Activated naive CD8-positive, alpha-beta T cell treated with anti-CD3 and anti-CD28 coated beads for 36 hours (primary cell): Measurements from ENCODE around the gene JMY. TPM values are rescaled to one million over a fixed set of nuclear protein-coding genes. Genes with fewer than 3 reads are reported as not detected.
"Not testable (repeated sequence)": the region's sequence is repeated elsewhere in the genome, so short reads cannot be mapped to it uniquely, and the experiment has no call there.

Experiments
- DNase-seq: peaks from one replicate; pipeline ENCODE4 v3.0.0; 2021
- H3K27ac Mint-ChIP-seq: one replicate; pipeline ENCODE4 v1.8.0; 2022; ENCODE audit warnings: mild to moderate bottlenecking, moderate library complexity, mixed read lengths
- H3K27me3 Mint-ChIP-seq: one replicate; pipeline ENCODE4 v1.8.0; 2022; ENCODE audit warnings: mild to moderate bottlenecking, mixed read lengths
- H3K36me3 Mint-ChIP-seq: one replicate; pipeline ENCODE4 v1.8.0; 2021; ENCODE audit warnings: mild to moderate bottlenecking, mixed read lengths
- H3K4me1 Mint-ChIP-seq: one replicate; pipeline ENCODE4 v1.8.0; 2021; ENCODE audit warnings: mixed read lengths
- H3K4me3 Mint-ChIP-seq: one replicate; pipeline ENCODE4 v1.8.0; 2022; ENCODE audit warnings: mild to moderate bottlenecking, moderate library complexity, mixed read lengths
- H3K9me3 Mint-ChIP-seq: one replicate; pipeline ENCODE4 v1.8.0; 2022; ENCODE audit warnings: mixed read lengths
- total RNA-seq, 2 experiments: library from RNA; stranded (reverse); gene quantifications; one replicate each; pipeline ENCODE4 v1.2.3, GENCODE V29; 2021

JMY gene
- total RNA-seq, 2 experiments from 2014 or later, result 4.3 to 4.6 TPM

- H3K9me3 Mint-ChIP-seq, result no peaks in the 10 kb centered on the region
- H3K27ac Mint-ChIP-seq, result no peak overlapping the region
- H3K4me1 Mint-ChIP-seq, result no peaks in the 10 kb centered on the region
- no peak overlapping the region for H3K4me3 Mint-ChIP-seq
- DNase-seq, result no peak
- no peaks in the 10 kb centered on the region for H3K27me3 Mint-ChIP-seq
- H3K36me3 Mint-ChIP-seq, result peaks cover 2% of the 10 kb centered on the region
Observed at GRCh38 chr5:79227484-79228025, 8.4 kb upstream of the JMY start.

DNA sequence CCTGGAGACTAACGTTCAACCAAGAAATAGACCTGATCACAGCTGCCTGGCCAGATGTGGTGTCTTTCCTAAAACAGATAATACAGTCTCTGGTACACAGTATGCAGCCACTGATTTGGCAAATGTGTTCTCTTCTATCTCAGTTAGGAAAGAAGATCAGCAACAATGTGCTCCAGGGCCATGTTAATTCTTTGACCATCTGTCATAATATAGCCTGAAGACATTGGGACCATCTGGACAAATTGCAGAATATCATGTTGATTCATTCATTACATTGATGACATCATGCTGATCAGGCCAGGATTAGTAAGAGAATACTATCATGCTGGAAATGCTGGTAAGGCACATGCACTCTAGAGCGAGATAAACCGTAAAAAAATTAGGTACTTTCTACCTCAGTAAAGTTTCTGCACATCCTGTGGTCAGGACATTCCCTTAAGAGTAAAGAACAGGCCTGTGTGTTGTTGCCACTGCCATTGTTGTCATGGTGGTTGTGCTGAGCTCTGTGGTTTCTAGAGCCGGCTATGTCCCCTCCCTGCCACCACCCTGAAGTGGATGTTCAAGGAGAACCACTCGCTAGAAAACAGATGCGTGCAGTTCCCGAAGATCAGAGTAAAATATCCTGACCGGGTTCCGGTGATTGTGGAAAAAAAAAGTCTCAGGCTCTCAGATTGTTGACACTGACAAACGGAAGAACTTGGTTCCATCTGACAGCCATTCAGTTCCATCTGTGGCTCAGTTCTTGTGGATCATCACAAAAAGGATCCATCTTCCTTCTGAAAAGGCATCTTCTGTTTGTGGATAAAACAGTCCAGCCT lies 6.4 kb upstream of the JMY start:
- Mint-ChIP-seq H3K9me3 (no peaks in the 10 kb centered on the region), H3K4me1 (no peaks in the 10 kb centered on the region), H3K36me3 (peaks cover 2% of the 10 kb centered on the region), H3K4me3 (no peak overlapping the region), H3K27me3 (no peaks in the 10 kb centered on the region), H3K27ac (peak overlapping the region; percentile 11)
- peak; percentile 6 for DNase-seq

DNA sequence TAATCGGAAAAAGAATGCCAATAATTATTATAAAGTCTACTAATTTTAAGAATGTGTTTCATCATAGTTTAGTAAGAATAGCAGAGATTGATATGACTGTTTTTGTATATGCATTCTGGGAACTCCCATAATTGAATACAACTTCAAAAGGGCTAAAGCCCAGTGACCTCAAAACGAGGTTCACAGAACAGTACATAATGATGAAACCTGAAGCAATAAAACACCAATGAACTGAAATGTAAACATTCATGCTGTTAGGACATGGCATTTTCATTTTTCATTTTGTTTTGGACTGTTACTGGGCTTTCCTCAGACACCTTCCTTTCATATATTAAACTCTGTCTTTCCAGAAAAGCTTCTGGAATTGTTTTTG lies 684 bp upstream of the JMY start:
- DNase-seq, result no peak

DNA sequence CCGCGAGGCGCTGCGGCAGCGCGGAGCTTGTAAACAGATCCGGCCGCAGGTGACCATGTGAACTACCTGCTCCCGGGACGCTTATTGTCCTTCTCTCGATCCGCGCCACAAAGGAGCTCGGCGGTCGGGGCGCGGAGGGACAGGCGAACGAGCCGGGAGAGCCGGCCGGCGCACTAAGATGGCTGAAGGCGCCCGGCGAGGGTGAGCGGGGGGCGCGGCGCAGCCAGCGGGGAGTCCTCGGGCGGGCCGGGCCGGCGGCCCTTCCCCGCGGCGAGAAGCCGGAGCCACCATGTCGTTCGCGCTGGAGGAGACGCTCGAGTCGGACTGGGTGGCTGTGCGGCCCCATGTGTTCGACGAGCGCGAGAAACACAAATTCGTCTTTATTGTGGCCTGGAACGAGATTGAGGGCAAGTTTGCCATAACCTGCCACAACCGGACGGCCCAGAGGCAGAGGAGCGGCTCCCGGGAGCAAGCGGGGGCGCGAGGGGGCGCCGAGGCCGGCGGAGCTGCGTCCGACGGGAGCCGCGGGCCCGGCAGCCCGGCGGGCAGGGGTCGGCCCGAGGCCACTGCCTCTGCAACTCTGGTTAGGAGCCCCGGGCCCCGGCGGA lies 535 bp downstream of the JMY start:
- Mint-ChIP-seq H3K27ac (peak overlapping the region; percentile 86), H3K36me3 (peaks cover 3% of the 10 kb centered on the region)
- DNase-seq, result peak; percentile 51

More for the DNA sequence above, 684 bp upstream of the JMY start:
- peak overlapping the region; percentile 93 for H3K27ac Mint-ChIP-seq
- no peaks in the 10 kb centered on the region for H3K9me3 Mint-ChIP-seq
- H3K4me1 Mint-ChIP-seq, result peaks cover 16% of the 10 kb centered on the region
- H3K27me3 Mint-ChIP-seq, result no peaks in the 10 kb centered on the region
- H3K4me3 Mint-ChIP-seq, result peak overlapping the region; percentile 88
- H3K36me3 Mint-ChIP-seq, result peaks cover under 1% of the 10 kb centered on the region

DNA sequence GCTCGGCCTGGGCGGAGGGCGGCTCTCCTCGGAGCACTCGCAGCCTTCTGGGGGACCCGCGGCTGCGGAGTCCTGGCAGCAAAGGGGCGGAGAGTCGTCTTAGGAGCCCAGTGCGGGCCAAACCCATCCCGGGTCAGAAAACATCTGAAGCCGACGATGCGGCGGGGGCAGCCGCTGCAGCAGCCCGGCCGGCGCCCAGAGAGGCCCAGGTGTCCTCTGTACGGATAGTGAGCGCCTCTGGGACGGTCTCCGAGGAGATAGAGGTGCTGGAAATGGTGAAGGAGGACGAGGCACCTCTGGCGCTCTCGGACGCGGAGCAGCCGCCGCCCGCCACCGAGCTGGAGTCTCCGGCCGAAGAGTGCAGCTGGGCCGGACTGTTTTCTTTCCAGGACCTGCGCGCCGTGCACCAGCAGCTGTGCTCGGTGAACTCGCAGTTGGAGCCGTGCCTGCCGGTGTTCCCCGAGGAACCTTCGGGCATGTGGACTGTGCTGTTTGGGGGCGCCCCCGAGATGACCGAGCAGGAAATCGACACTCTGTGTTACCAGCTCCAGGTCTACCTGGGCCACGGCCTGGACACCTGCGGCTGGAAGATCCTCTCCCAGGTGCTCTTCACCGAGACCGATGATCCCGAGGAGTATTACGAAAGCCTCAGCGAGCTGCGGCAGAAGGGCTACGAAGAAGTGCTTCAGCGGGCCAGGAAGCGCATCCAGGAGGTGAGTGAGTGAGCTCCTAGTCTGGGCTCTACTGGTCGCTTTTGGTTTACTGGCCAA lies 1.2 kb downstream of the JMY start:
- peak overlapping the region; percentile 78 for H3K27ac Mint-ChIP-seq
- DNase-seq, result peak; percentile 54
- peaks cover 32% of the 10 kb centered on the region for H3K4me1 Mint-ChIP-seq
- H3K36me3 Mint-ChIP-seq, result peaks cover 3% of the 10 kb centered on the region
- no peaks in the 10 kb centered on the region for H3K9me3 Mint-ChIP-seq
- H3K4me3 Mint-ChIP-seq, result peak overlapping the region; percentile 88
- H3K27me3 Mint-ChIP-seq, result no peaks in the 10 kb centered on the region

More for the DNA sequence above, 535 bp downstream of the JMY start:
- Mint-ChIP-seq H3K27me3 (no peaks in the 10 kb centered on the region), H3K4me1 (peaks cover 25% of the 10 kb centered on the region), H3K4me3 (peak overlapping the region; percentile 88), H3K9me3 (no peaks in the 10 kb centered on the region)

DNA sequence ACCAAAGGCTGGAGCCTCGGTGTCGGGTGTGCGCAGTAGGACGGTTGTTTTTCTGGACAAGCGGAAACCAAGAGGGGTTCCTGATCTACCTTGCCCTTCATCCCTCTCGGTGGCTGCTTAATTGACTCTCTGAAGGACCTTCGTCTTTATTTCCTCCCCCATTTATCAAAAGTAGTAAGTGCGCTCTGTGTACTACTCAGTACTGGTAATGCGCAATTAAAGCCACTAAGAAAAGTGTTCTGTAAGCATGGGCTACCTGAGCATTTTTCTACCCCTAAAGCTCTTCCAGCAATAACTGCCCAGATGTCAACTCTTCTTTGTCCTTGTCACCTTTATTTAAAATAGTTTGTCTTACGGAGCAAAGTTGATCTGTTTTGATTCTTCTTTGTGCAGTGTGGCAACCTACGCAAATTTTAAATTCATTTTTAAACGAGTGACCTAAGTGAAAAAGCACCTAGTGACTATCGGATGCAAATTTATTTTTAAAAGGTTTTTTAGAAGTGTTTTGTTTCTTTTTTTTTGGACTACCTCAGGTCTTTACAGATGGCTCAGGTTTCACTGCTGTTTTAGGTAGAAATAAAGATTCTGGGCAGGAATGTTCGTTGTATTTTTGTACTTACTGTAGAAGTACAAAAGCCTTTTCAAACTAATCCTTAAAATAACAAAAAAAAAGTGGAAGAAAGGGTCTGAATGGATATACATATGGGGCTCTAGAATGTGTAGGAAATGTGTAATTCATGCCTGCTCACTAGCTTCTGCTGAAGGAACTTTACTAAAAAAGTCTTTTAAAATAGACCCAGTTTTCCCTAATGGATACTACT lies 2.0 kb downstream of the JMY start:
- Mint-ChIP-seq H3K36me3 (peaks cover 3% of the 10 kb centered on the region), H3K4me1 (peaks cover 40% of the 10 kb centered on the region), H3K4me3 (peak overlapping the region; percentile 88), H3K27ac (peak overlapping the region; percentile 78), H3K9me3 (no peaks in the 10 kb centered on the region), H3K27me3 (no peaks in the 10 kb centered on the region)
- no peak for DNase-seq

GRCh38 chr5:79240561-79240960 lies 4.6 kb downstream of the JMY start:
- DNase-seq, result no peak
- no peak overlapping the region for H3K4me3 Mint-ChIP-seq
- peaks cover 3% of the 10 kb centered on the region for H3K36me3 Mint-ChIP-seq
- no peaks in the 10 kb centered on the region for H3K9me3 Mint-ChIP-seq
- H3K27ac Mint-ChIP-seq, result no peak overlapping the region
- no peaks in the 10 kb centered on the region for H3K27me3 Mint-ChIP-seq
- peaks cover 60% of the 10 kb centered on the region for H3K4me1 Mint-ChIP-seq

DNA sequence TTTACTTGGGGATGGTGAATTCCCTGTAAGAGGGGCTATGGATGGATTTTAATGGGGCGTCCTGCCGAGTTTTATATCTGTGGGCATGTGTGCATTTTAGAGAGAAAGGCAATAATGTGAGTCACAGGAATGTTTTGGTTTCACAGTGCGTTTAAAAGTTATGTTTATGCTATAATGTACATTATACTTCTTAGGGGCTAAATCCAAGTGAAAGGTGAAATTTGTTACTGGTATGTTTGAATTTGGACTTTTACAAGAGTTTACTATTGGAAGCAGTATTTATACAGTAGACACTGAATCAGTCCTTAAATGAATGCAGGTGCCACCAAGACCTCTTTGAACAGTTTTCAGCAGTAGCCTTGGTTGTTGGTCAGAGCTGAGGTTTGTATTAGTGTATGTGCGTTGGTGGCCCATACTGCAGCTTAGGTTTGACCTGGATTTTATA lies 5.6 kb downstream of the JMY start:
- H3K4me3 Mint-ChIP-seq, result no peak overlapping the region

GRCh38 chr5:79242242-79243039 lies 6.5 kb downstream of the JMY start:
- no peak for DNase-seq
- no peaks in the 10 kb centered on the region for H3K9me3 Mint-ChIP-seq
- peaks cover 3% of the 10 kb centered on the region for H3K36me3 Mint-ChIP-seq
- H3K4me3 Mint-ChIP-seq, result no peak overlapping the region
- H3K27ac Mint-ChIP-seq, result no peak overlapping the region
- no peaks in the 10 kb centered on the region for H3K27me3 Mint-ChIP-seq
- H3K4me1 Mint-ChIP-seq, result peaks cover 68% of the 10 kb centered on the region

More for the DNA sequence above, 5.6 kb downstream of the JMY start:
- Mint-ChIP-seq H3K27me3 (no peaks in the 10 kb centered on the region), H3K27ac (no peak overlapping the region), H3K9me3 (no peaks in the 10 kb centered on the region), H3K36me3 (peaks cover 3% of the 10 kb centered on the region), H3K4me1 (peaks cover 68% of the 10 kb centered on the region)
- no peak for DNase-seq

- H3K9me3 Mint-ChIP-seq, result no peaks in the 10 kb centered on the region
- peaks cover 63% of the 10 kb centered on the region for H3K4me1 Mint-ChIP-seq
- H3K4me3 Mint-ChIP-seq, result no peak overlapping the region
- DNase-seq, result no peak
- H3K27me3 Mint-ChIP-seq, result no peaks in the 10 kb centered on the region
- no peak overlapping the region for H3K27ac Mint-ChIP-seq
- H3K36me3 Mint-ChIP-seq, result peaks cover 3% of the 10 kb centered on the region
Observed at GRCh38 chr5:79243224-79243623, 7.3 kb downstream of the JMY start.

- H3K4me3 Mint-ChIP-seq, H3K27ac Mint-ChIP-seq, H3K9me3 Mint-ChIP-seq, DNase-seq, H3K27me3 Mint-ChIP-seq: not testable (repeated sequence)
- peaks cover 39% of the 10 kb centered on the region for H3K4me1 Mint-ChIP-seq
- peaks cover 26% of the 10 kb centered on the region for H3K36me3 Mint-ChIP-seq
Observed at GRCh38 chr5:79254067-79254466, 18.1 kb downstream of the JMY start.

DNA sequence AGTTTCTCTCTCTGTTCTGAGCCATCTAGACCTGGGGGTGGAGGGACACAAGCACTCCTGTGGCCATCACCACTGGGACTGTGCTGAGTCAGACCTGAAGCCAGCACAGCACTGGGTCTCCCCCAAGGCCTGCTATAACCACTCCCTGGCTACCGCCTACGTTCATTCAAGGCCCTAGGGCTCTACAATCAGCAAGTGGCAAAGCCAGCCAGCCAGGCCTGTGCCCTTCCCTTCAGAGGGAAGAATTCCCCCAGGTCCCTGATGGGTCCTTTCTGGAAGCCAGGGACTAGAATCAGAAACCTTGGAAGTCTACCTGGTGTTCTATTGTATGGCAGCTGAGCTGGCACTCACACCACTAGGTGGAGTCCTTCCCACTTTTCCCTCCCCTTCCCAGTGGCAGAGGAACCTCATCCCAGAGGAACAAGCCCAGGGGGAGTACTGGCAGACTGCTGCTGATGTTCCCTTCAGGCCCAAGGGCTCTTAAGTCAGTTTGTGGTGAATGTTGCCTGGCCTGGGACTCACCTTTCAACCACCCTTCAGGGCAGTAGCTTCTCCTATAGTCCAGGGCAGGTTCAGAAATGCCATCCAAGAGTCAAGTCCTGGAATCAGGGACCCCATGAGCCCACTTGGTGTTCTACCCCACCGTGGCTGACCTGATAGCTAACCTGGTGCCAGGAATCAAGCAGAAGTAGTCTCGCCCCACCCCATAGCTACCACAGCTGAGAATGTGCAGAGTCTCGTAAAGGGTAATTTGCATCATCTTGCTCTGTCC lies 20.0 kb downstream of the JMY start:
- H3K36me3 Mint-ChIP-seq, result peaks cover 26% of the 10 kb centered on the region
- peaks cover 30% of the 10 kb centered on the region for H3K4me1 Mint-ChIP-seq
- DNase-seq, result no peak
- no peak overlapping the region for H3K27ac Mint-ChIP-seq
- H3K9me3 Mint-ChIP-seq, result peaks cover 8% of the 10 kb centered on the region
- H3K4me3 Mint-ChIP-seq, result no peak overlapping the region
- no peaks in the 10 kb centered on the region for H3K27me3 Mint-ChIP-seq

GRCh38 chr5:79256563-79256962 lies 20.6 kb downstream of the JMY start:
- H3K27me3 Mint-ChIP-seq, result no peaks in the 10 kb centered on the region
- DNase-seq, result no peak
- H3K9me3 Mint-ChIP-seq, result peaks cover 8% of the 10 kb centered on the region
- no peak overlapping the region for H3K4me3 Mint-ChIP-seq
- H3K4me1 Mint-ChIP-seq, result peaks cover 31% of the 10 kb centered on the region
- H3K36me3 Mint-ChIP-seq, result peaks cover 25% of the 10 kb centered on the region
- no peak overlapping the region for H3K27ac Mint-ChIP-seq
